Activated CD8-positive, alpha-beta memory T cell treated with anti-CD3 and anti-CD28 coated beads, Interleukin-2, amount 50 U/mL, for 1 hour (primary cell): ENCODE results near the gene LYPD1.

Experiments used
- DNase-seq: peaks from one replicate; pipeline ENCODE4 v3.0.0-alpha.2; 2020; ENCODE audit errors: extremely low read depth

LYPD1 gene

DNA sequence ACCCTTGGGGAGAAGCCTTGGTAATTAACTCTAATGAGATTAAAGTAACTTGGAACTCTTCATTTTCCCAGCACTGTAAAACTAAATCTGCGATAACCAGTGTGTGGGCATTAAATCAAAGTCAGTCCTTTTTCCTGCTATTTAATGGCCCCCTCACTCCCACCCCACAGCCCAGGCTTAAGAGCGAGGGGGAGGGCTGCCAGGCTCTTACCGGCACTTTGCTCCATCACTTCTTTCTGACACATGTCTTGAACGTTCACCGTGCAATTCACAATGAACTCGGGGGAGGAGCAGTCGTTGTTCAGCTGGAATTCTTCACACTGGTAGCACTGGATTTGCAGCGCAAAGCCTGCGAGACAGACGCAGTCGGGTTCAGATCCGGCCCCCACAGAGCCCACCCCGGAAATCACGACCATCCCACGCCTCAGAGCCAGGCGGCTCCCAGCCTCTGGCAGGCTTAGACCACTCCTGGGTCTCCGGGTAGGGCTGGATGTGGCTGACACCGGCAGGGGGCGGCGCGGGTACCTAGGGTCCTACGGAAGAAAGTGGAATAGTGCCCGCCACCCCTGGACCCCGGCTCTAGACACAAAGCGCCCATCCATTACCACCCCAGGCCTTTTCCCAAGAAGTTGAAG is 1.7 kb downstream of the LYPD1 start:
- DNase-seq, result no peak

DNA sequence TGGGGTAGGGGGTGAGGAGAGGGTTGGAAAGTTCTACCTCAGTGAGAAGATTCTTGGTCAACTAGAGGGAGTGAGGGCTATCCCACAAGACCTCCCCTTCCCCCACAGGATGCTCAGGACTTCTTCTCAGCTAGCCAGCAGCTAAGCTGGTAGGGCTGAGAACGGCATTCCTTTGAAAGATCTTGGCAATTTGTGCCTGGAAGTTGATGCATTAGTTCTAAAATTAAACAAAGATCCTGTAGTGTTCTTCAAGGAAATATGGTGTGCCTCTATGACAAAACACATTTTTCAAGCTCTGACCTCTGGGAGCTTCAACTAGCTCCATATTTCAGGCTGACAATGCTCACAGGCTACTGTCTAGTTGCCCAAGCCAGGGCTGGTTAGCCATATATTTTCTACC is 2.3 kb downstream of the LYPD1 start:
- DNase-seq, result no peak

DNA sequence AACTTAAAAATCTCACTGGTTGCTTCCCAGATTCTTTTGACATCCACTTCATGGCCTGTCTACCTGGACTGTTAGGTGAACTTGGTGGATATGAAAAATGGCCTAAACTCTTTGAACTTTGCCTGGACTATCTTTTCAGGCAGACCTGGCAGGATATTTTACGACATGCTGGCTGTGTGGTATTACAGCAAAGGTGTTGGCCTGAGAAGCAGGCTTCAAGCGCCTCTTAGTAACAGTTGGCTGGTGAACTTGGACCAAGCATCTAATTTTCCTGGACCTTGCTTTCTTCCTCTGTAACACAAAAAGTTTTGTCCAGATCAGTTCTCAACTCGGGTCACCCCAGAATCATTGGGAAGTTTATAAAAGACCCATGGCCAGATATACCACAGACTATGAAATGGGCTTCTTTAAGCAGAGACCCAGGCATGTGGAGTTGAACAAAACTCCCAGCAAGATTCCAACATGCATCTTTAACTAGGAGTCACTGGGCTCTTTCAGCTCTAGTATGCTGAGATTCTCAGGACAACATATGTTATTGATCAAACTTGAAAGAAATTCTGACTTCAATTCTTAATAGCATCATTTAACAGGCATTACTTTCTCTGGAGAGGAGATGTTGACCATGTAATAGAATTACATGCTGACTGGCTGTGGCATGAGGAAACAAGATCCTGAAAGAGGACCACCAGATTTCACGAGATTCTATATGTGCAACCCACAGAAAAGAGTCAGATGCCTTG is 4.4 kb downstream of the LYPD1 start:
- DNase-seq, result no peak

DNA sequence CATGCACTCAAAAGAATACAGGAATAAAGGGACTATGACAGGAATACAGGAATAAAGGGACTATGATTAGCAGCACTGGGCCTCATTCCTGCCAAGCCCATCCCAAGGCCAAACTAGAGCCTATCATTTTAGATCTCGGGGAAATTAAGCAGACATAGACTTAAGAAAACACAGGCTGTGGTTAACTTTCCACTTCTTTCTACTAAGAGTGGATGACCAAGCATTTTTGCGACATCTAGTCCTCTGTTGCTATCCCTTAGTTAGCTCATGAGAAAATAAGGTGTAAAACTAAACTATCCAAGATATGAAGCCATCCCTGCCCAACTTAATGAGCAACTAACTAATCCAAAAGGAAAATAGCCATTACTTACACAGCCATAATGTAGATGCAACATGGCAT is 5.9 kb downstream of the LYPD1 start:
- no peak for DNase-seq

DNA sequence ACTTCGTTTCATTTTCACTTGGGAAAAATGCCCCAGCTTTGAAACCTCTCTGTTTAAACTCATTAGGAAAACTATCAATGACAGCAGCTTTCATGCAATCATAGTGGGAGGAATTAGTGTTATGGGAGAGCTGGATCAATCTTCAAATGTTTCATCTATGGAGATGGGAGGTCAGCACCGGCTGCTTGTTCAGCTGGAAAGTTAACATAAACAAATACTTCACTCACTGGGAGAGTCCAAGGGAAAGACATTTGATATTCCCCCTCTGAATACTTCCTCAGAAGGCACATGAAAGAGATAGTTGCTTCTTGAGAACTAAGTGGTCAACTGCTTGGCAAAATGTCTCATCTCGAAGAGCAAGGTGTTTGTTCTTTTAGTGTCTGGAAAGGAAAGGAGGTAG is 7.3 kb downstream of the LYPD1 start:
- DNase-seq, result no peak

DNA sequence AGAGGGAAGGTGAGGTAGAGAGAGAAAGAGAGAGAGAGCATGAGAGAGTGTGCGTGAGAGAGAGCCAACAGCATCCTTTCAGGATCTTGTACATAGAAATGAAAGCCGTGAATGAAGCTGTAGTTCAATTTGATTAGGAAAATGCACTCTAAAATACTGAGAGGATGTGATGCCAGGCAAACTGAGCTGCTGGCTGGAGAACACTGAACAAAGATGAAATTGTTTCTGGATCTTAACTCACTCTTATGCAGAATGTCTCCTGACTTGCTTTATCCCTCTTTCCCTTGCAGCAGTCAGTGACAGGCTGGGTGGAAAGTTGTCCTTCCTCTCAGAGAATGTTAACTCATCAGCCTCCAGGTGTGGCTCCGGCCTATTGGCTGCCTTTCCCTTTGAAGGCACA is 10.7 kb downstream of the LYPD1 start:
- no peak for DNase-seq

DNA sequence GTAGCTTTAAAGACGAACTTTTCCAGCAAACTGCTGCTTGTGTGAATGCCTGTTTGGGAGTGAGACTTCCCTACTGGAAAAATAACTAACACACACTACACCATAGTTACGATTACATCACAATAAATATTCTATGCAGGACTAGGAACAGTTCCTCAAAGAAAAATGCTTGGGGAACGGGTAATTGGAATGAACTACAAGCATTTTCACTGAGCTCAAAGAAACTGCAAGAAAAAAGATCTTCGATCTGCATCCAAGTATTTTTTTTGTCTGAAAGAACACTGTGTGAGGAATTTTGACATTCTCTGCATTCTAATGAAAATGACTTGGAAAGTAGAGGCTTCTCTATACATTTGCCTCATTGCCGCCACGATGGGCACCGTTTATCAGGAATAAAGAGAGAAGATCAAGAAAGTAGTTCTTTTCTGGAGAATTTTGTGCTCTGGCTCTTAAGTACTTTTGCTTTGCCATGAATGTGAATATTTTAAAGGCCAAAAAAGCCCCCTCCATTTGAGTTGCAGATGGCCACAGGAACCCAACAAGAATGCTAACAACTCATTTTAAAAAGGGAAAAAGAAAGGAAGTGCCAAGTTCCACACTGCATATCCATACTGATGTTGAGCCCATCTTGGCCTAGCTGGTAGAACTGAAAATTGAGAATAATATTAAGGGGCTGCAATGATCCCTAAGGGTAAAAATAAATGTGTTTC is 13.6 kb downstream of the LYPD1 start:
- DNase-seq, result no peak

DNA sequence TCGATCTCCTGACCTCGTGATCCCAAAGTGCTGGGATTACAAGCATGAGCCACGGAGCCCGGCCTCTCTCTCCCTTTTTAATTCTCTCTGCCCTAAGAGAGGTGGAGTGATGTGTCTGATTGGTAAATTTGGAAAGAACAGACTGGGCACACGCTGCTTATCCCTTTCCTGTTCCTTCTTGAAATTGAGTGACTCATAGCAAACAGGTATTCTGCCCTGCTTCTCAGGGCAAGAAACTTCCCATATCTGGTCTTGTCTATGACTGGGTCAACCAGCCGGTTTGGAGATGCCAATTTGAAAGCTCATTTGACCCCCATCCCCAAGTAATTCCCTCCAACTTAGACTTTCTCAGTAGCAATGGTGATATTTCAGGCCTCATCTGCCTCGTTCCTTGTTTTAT is 15.0 kb downstream of the LYPD1 start:
- DNase-seq, result no peak

DNA sequence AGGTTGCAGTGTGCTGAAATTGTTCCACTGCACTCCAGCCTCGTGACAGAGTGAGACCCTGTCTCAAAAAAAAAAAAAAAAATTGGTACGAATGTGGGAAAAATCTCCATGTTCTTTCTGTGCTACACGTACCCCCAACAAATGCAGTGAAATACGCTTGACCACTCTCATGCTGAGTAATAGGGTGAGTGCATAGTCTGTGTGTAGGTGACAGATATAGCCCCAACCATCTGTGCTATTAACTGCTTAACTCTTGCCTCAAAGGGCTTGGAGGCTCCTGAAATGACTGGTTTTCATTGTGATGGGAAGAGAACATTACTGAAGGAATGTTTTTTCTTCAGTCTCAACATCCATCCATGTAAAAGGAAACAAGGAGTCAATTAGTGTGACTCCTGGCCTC is 15.7 kb downstream of the LYPD1 start:
- no peak for DNase-seq

DNA sequence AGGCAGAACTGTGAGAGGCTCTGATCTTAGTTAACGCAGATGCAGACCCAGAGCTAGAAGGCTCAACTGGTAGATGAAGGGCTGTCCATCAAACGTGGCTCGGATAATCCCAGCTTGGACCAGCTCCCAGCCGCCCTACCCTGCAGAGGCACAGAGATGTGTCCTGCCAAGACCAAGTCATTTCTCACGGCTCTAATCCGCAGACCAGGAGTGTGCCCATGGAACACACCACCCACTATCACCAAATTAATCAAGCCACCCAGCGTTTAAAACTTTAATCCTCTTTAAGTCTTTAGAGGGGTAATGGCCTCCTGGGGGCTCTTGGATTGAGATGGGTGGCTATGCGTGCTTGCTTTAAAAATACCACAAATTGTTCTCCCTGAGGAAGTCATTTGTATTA is 17.5 kb downstream of the LYPD1 start:
- no peak for DNase-seq

DNA sequence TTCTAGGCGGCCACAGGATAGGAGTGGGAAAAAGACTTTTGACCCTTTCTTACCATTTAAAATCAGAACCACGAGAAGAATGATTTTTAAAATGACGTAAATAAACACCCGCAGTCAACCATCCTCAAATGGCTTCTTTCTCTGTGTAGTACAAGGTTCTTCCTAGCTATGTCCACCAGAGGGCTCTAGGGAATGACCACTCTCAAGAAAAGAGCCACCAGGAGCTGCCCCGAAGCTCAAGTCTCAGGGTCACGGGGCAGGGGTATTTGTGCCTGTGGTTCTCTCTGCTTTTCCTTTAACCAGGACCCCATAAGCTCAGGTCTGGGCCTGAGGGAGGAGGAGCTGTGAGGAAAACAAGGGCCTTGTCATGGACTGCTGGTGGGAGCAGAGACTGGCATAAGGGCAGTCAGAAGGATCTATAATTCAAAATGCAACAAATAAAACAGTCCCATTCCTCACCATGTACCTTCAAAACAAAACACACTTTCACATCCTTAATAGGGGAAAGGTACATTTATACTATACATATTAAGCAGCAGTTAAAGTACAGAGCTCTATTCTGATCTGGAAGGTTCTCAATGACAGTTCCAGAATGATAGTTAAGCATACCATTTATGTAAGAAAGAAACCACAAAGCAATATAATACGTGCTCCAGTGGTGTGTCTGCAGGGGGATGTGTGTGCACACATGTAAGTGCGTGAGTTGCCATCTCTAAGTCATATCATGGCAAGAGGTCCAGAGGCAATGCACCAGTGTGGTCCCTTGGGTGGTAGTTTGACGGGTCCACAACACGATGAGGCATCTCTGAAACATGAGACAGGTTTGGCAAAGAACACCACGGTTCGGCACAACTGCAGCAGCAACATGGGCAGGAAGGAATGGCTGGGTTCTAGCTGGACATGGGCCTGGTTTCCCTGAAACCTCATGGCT is 18.6 kb downstream of the LYPD1 start:
- DNase-seq, result no peak

DNA sequence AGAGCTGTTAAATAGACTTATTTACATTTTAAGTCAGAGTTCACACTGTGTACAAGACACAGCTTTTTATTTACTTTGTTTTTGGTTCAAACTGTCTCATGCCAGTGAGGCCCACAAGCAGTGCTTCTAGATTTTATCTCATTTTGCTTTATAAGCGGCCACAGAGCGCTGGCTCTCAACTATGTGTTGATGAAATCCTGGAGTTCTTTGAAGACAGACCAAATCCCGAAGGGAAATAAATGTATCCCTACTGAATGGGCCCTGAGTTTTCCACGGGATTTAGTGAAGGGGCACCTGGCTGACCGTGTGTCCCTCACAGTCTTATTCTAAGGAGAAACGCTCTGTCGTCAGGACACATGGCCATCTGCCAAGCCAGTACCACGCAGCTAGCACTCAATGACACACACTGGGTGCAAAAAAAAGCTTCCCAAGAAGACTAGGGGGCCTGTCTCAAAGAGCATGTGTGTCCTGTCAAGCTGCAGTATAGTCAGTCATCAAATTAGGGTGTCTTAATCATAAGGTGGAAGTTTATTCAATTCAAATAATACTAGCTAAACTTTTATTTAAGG is 23.4 kb downstream of the LYPD1 start:
- DNase-seq, result no peak

DNA sequence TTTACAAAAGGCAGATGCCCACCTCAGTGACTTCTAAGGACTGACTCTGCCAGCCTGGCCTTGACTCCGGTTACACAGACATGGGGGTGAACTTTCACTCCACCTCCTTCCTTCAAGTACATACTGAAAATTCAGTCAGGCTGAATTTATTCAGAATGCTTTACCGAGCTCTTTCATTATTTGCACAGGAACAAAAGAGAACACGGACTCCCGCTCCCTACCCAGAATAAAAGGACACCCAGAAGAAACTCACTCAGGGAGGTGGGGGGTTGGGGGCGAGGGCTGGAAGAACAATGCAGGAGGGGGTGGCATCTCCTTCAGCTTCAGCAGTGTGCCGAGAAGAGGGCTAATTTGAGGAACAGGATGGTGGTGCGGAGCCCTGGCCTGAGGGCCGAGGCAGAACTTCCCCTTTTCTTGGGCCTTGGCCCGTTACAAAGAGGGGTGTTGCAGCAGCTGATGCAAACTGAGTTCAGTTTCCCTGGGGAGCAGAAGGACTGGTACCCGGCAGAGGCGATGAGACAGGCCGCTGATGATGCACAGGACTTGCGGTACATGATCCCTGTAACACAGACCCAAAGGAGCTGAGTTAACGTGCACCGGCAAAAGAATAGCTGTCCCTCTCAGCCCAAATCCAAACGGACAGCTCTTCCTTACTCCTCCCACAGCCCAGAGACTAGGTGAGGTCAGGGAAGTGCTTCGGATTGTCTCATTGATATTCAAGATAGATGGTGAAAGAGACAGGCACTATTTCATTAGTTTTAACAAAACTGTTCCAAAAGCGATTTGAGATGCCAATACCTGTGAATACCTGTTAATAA is 24.1 kb downstream of the LYPD1 start:
- no peak for DNase-seq

DNA sequence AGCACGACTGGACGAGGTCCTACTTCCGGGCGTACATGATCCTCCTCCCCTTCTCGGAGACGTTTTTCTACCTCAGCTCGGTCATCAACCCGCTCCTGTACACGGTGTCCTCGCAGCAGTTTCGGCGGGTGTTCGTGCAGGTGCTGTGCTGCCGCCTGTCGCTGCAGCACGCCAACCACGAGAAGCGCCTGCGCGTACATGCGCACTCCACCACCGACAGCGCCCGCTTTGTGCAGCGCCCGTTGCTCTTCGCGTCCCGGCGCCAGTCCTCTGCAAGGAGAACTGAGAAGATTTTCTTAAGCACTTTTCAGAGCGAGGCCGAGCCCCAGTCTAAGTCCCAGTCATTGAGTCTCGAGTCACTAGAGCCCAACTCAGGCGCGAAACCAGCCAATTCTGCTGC is 24.8 kb downstream of the LYPD1 start:
- DNase-seq, result no peak

DNA sequence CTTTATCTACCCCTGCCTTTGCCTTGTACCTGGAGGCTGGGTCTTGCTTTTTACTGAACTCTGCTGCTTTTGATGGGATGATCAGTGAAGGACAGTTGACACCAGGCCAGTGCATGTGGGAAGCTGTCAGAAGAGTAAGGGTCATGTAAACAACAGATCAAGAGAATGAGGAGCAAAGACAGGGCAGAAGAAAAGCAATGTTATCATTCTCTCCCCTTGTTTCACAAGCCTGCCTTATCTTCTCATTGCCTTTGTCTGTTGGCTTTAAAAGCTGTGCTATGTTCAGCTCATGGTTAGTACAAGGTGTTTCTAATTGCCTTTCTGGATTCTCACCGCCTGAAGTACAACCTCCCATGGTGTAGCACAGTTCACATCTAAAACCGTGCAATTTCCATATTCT is 27.6 kb downstream of the LYPD1 start:
- DNase-seq, result no peak

DNA sequence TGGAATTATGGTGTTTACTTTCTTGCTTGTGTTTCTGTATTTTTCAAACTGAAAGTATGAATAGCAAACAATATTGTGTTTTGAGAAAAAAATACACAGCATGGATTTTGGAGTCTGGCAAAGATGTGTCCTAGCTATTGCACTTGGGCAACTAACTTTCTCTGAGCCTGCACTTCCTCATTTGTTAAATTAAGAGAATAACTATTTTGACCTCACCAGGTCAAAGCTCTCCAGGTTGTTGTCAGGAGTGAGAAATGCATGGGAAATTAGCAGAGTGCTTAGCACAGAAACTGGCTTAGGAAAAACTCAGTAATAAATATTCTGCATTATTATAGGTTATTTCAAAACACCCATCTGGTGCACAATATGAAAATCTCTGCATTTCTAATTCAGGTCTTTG is 28.2 kb downstream of the LYPD1 start:
- no peak for DNase-seq

DNA sequence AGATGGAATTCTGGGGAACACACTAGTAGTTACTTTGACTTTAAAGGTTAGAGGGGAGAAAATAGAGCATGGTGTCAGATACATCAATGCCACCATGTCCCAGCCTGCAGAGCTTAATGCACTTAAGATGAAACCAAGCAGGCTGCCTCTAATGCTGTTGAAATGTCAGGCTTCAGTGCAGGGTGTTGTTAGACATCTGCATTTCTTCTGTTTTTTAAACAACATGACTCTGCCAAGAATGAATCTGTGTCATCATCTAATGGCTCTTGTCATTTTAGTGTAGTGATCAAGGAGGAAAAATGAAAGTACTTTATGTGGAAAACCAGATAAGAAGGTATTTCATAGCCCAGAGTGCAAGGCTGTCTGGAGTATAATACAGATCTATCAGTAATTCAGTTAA is 29.9 kb downstream of the LYPD1 start:
- DNase-seq, result no peak

DNA sequence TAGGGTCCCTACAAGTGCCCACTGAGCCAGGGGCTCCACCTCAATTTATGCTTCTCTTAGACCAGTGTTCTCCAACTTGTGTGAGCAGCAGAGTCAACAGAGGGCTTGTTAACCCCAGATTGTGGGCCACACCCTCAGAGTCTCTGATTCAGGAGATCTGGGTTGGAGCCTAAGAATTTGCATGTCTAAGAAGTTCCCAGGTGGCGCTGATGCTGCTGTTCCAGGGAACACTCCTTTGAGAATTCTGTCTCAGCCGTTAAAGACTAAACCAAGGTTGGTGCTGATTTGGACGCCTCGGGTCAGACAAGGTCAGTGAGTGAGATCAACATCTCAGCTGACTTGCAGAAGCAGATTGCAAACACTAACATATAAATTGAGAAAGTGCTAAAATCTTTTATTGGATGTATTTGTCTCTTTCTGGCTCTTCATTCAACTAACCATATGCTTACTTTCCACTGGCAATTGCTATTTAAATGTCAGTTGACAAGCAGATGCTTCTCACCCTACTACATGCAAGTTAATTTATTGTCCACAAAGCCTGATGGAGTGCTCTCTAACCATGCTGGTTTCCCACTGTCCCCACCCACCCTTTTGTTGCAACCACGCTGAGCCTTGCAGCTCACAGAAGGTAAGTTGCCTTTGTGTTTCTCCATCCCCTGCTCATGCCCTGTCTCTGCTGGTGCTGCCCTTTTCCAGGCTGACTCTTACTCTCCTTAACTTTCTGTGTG is 31.5 kb downstream of the LYPD1 start:
- no peak for DNase-seq

DNA sequence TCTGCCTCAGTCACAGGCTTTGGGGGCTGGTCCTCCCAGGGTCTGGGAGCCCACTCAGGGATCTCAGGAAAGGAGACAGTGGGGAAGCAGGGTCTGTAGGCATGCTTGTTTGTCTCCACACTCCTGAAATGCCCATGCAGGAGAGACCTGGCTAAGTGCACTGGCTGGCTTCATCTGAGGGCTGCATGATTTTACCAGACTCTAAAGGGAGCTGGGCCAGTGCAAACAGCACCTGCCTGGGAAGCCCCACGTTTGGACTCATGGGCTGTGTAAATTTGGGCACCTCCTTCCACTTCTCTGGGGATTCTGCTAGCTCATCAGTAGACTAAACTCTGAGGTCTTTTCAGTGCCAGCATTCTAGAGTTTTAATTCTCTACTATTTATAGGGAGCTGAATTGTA is 33.7 kb downstream of the LYPD1 start:
- no peak for DNase-seq

DNA sequence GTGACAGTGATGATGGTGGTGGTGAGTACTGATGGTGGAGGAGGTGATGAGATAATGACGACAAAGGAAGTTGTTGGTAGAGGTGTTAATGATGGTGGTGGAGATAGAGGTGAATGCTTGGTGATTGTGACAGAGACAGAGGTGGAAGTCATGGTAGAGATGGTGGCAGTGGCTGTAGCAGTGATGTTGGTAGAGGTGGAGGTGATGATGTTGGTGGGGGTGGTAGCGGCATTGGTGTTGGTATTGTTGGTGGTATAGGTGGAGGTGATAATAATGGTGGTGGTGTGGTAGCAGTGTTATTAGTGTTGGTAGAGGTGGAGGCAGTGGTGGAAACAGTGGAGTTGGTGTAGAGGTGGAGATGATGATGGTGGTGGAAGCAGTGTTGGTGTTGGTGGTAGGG is 36.4 kb downstream of the LYPD1 start:
- DNase-seq, result no peak
